GM21515 (cell line): ENCODE measurements around the gene STAG3.
A peak's percentile ranks its signal among the peaks of the same experiment; 100 is the strongest.
"Not testable (repeated sequence)": the region's sequence is repeated elsewhere in the genome, so short reads cannot be mapped to it uniquely, and the experiment has no call there.

Source experiments
- ATAC-seq: cut with Tn5 transposase; IDR thresholded peaks from one replicate; pipeline ENCODE4 v1.9.1; 2021; ENCODE audit not compliant: unreplicated experiment

Gene STAG3

GRCh38 chr7:100171840-100172239, 5.9 kb upstream of the STAG3 start:
- ATAC-seq = no peak

DNA sequence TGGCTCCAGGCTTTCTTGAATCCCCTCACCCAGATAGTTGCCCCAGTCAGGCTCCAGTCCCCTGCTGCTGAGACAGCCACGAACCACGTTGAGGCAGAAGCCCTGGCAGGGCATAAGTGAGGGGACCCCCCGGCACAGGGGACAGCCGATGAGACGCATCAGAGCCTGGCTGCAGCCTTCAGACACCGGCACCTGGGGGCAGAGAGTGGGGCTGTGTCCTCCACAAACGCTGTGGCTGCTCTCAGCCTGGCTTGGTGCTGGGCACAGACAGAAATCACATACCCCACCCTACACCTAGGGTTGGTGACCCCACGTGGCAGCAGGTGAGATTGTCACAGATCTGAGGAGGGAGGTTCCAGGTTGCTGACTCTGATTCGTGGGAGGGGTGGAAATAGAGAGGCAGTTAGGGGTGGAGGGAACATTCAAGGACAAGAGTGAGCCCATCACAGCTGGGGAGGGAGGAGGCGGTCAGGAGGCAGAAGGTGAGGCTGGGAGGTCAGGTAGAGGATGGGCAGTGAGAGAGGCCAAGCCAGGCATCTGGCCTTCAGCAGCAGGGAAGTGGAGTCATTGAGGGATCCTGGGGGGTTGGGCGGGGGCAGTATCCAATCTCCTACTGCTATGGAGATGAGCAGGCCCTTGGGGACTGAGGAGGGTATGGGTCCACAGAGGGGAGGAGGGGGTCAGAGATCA, 3.8 kb upstream of the STAG3 start:
- no peak for ATAC-seq

- no peak for ATAC-seq
Measured at GRCh38 chr7:100174582-100174981, 3.1 kb upstream of the STAG3 start.

DNA sequence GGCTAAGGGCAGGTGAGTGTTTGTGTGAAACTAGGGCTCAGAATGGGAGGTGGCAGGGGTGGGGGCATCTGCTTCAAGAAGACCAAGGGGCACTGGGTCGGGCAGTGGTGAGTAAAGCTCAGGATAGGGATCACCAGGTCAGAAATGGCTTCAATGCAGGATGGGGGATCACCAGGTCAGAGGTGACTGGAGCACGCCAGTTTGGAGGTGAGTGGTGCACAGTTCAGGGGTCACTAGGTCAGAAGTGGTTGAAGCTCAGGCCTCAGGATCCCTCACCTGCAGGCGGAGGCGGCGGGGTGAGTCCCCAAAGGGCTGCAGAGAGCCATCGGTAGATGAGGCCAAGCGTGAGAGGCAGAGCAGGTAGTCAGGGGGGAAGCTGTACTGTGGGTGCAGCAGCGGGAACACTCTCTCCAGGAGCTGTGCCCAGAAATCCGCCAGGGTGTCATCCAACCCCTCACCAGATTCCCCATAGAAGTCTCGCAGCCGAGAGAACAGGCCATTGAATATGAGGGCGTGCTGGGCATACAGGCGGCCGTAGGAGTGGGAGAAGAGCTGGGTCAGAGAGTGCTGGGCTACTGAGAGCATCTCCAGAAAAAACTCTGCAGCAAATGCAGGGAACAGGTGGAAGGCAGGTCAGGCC, 2.3 kb upstream of the STAG3 start:
- ATAC-seq = no peak

DNA sequence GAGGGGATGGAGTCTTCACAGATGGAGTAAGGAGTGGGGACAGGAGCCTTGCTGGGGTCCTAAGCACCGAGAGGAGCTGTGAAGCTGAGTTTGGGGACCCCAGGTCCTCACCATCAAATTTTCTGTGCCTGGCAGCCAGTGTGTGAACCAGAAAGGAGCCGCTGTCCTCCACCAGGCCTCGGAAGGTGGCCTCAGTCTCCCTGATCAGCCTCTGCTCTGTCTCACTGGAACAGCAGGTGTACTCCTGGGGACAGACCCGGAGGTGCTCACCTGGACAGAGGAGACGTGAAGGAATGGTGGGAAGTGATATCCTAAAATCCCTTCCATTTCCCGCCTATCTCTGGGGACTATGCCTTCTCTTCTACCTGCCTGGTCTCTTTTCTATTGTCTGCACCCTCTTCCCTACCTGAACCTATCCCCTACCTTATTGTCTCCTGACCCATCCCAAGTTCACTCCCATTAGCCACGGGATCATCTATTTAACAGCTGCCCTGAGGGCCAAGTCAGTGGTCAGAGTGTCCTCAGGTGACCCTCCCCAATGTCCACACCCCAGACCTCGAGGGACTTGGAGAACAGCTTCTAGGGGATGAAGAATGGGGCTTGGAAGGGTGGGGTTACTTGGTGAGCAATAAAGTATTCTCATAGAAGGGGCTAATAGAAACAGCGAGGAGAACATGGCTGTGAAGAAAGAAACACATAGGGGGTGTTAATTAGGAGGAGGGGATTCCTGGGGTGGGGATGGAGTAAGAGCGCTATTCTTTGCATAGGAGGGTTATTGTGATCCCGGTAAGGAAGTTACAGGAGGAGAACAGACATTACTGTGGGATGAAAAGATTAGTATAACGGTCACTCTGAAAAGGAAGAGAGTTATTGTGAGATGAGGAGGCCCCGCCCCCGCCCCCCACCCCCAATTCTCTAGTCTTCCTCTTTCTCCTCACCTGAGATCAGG, 1.3 kb upstream of the STAG3 start:
- ATAC-seq = no peak

GRCh38 chr7:100180084-100180483, 2.4 kb downstream of the STAG3 start:
- not testable (repeated sequence) for ATAC-seq

DNA sequence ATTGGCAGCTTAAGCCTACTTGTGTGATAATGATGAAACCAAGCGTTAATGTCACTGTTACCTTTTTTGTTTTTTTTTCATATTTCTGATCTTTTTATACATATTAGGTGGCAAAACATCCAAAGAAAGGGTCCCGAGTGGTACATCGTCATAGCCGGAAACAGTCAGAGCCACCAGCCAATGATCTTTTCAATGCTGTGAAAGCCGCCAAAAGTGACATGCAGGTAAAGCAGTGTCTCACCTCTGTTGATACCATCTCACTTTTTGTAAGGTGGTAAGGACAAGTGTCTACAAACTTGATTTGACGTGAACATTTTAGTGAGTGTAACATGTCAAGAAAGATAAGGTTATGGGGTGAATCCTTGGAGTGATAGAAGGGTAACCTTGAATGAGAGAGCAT, 4.9 kb downstream of the STAG3 start:
- ATAC-seq = not testable (repeated sequence)

DNA sequence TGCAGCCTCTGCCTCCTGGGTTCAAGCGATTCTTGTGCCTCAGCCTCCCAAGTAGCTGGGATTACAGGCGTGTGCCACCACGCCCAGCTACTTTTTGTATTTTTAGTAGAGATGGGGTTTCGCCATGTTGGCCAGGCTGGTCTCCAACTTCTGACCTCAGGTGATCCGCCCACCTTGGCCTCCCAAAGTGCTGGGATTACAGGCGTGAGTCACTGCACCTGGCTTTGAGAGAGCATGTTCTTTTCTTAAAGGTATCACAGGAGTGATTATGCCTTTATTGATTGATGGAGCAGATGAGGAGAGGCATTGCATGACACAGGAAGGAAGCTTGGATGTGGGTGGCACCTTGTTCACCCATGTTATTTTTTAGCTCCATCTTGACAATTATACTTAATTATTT, 5.4 kb downstream of the STAG3 start:
- ATAC-seq = not testable (repeated sequence)

GRCh38 chr7:100185726-100186125, 8.0 kb downstream of the STAG3 start:
- ATAC-seq = no peak

GRCh38 chr7:100189061-100189460, 11.3 kb downstream of the STAG3 start:
- no peak for ATAC-seq

GRCh38 chr7:100190048-100190711, 12.5 kb downstream of the STAG3 start:
- no peak for ATAC-seq

DNA sequence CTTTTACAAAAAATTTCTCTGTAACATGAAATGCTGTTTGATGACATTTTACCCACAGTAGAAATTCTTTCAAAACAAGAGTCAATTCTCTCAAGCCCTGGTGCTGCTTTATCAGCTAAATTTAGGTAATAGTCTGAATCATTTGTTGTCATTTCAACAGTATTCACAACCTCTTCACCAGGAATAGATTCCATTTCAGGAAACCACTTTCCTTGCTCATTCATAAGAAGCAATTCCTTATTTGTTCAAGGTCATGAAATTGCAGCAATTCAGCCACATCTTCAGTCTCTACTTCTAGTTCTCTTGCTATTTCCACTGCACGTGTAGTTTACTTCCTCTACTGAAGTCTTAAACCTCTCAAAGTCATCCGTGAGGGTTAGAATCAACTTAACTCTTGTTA, 14.1 kb downstream of the STAG3 start:
- no peak for ATAC-seq

DNA sequence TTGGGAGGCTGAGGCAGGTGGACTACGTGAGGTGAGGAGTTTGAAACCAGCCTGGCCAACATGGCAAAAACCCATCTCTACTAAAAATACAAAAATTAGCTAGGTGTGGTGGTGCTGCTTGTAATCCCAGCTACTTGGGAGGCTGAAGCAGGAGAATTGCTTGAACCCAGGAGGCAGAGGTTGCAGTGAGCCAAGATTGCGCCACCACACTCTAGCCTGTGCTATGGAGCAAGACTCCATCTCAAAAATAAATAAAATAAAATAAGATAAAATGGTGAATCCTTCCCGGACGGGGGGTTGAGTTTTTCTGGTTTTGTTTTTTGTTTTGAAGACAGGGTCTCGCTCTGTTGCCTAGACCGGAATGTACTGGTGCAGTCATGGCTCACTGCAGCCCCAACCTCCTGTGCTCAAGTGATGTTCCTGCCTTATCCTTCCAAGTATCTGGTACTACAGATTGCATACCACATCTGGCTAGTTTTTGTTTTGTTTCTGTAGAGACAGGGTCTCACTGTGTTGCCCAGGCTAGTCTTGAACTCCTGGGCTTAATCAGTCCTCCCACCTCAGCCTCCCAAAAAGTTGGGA, 14.7 kb downstream of the STAG3 start:
- not testable (repeated sequence) for ATAC-seq

DNA sequence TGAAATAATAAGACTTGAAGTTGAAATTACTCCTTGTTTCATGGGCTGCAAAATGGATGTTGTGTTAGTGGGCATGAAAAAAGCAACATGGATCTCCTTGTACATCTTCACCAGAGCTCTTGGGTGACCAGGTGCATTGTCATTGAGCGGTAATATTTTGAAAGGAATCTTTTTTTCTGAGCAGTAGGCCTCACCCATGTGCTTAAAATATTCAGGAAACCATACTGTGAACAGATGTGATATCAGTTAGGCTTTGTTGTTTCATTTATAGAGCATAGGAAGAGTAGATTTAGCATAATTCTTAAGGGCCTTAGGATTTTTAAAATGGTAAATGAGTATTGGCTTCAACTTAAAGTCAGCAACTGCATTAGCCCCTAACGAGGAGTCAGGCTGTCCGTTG, 15.3 kb downstream of the STAG3 start:
- ATAC-seq = no peak

DNA sequence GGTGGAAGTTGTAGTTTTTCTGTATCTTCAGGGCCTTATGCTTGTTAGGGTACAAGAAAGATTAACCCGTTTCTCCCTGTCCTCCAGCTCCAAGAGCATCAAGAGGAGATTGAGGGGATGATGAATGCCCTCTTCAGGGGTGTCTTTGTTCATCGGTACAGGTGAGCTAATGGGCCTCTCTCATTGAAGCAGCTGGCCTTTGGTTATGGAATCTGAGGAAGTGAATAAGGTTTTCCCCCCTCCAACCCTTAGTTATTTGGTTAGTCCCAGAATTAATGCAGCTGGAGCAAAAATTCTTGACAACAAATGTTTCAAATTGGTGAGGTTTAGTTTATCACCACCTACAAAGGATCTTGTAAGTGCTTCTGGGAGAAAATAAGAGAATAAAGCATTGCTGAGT, 17.5 kb downstream of the STAG3 start:
- no peak for ATAC-seq

DNA sequence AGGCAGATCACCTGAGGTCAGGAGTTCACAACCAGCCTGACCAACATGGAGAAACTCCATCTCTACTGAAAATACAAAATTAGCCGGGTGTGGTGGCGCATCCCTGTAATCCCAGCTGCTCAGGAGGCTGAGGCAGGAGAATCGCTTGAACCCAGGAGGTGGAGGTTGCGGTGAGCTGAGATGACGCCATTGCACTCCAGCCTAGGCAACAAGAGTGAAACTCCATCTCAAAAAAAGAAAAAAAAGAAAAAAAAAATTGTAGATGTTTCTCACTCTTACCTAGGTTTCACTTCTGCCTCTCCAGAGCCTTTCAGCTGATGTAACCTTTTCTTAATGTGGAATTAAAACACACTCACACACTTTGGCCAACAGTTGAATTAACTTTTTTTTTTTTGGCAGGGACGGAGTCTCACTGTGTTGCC, 18.2 kb downstream of the STAG3 start:
- ATAC-seq = not testable (repeated sequence)

DNA sequence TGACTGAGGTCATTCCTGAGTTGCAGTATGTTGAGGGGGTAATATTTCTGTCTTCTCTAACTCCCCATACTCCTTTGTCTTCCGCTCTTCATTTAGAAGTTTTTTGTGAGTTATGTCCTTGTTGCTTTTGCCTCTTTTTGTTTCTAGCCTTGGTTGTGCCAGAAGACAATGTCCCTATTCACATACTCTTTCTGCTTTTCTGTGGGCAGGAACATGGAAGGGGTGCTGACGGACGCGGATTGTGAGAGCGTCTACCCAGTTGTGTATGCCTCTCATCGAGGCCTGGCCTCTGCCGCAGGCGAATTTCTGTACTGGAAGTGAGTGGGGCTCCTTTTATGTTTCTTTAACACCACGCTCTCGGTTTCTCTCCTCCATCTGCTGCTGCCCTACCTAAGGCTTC, 20.5 kb downstream of the STAG3 start:
- no peak for ATAC-seq

- ATAC-seq = no peak
Measured at GRCh38 chr7:100200693-100201092, 23.0 kb downstream of the STAG3 start.

- ATAC-seq = no peak
Measured at GRCh38 chr7:100204454-100204853, 26.7 kb downstream of the STAG3 start.

DNA sequence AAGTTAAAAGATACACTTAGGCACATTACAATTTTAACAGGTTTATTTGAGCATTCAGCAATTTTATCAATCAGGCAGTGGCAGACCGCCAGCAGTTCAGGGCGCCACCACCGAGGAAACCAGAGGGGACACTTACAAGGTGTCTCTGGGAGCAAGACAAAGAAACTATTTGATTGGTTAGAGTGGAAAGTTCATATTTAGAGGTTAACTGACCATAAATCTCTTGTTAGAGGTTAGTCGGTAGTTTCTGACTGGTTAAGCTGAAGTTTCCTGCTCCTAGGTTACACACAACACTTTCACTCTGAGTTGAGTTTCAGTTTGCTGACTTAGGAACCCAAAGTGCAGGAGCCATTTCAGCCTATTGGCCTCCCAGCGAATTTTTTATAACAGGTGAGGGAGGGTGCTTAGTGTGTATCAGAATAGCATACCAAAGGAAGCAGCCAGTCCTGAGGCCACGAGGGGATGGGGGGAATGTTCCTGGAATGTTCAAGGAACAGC, 31.2 kb downstream of the STAG3 start:
- peak; percentile 63 for ATAC-seq

DNA sequence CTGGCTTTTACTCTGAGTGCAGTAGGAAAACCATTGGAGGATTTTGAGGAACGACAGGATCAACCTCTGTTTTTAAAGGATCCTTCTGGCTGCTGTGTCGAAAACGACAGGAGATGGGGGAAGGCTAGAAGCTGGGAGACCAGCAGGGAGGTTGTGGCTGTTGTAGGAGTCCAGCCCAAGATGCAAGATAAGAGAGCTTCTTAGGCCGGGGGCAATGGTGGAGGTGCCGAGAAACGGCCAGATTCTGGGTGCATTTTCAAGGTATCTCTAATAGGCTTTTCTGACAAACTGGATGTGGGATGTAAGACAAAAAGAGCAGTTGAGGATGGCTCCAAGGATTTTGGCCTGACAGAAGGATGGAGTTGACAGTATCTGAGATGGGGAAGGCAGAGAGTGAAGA, 31.8 kb downstream of the STAG3 start:
- no peak for ATAC-seq
